Ishikawa (cell line): Measurements from ENCODE around the gene GHITM.

Experiments used
- CEBPB ChIP-seq: IDR thresholded peaks from 2 replicates; pipeline ENCODE4 v1.6.1; 2012
- CREB1 ChIP-seq: IDR thresholded peaks from 2 replicates; pipeline ENCODE4 v1.6.1; 2012; ENCODE audit warnings: low read depth
- EGR1 ChIP-seq: IDR thresholded peaks from 2 replicates; pipeline ENCODE4 v1.6.1; 2012
- EP300 ChIP-seq: IDR thresholded peaks from 2 replicates; pipeline ENCODE4 v1.6.1; 2012; ENCODE audit warnings: borderline replicate concordance
- FOXM1 ChIP-seq: IDR thresholded peaks from 2 replicates; pipeline ENCODE4 v1.6.1; 2012; ENCODE audit warnings: low read depth, borderline replicate concordance
- NFIC ChIP-seq: IDR thresholded peaks from 2 replicates; pipeline ENCODE4 v1.6.1; 2012
- RAD21 ChIP-seq: IDR thresholded peaks from 2 replicates; pipeline ENCODE4 v1.6.1; 2012; ENCODE audit warnings: low read depth
- TAF1 ChIP-seq: IDR thresholded peaks from 2 replicates; pipeline ENCODE4 v1.6.1; 2012; ENCODE audit warnings: low read depth, mild to moderate bottlenecking
- TCF12 ChIP-seq: IDR thresholded peaks from 2 replicates; pipeline ENCODE4 v1.6.1; 2012; ENCODE audit warnings: low read depth
- TEAD4 ChIP-seq: IDR thresholded peaks from 2 replicates; pipeline ENCODE4 v1.6.1; 2012
- YY1 ChIP-seq: IDR thresholded peaks from 2 replicates; pipeline ENCODE4 v1.6.1; 2012; ENCODE audit warnings: low read depth
- ZBTB7A ChIP-seq: IDR thresholded peaks from 2 replicates; pipeline ENCODE4 v1.6.1; 2012; ENCODE audit warnings: low read depth
- TF ChIP-seq, protein P1 (sequence below): IDR thresholded peaks from 2 replicates; pipeline ENCODE4 v1.6.1; 2012; ENCODE audit warnings: low read depth, mild to moderate bottlenecking
- TF ChIP-seq, protein P2 (sequence below): IDR thresholded peaks from 2 replicates; pipeline ENCODE4 v1.6.1; 2012
- TF ChIP-seq, protein P3 (sequence below): IDR thresholded peaks from 2 replicates; pipeline ENCODE4 v1.6.1; 2012

Gene GHITM

DNA sequence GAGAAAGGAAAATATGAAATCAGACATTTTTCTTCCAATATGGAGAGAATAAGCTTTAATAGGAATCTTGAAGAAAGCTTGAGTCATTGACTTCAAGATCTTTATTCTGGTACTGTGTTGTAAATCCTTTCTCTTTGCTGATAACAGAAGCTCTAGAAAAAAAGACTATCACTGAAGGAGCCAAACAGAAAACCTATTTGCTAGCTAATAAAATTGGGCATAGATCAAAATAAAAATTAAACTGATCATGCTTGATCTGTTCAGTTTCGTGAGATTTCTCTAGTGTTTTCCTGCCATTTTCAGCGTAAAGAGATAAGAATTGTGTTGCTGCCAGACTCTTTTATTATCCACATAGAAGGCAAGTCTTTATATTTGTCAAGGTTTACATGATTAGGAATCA lies 1.5 kb upstream of the GHITM start:
- TF ChIP-seq TEAD4 (no peak), TCF12 (no peak), ZBTB7A (no peak), RAD21 (no peak), TAF1 (no peak), EP300 (no peak), FOXM1 (no peak), EGR1 (no peak), CEBPB (no peak), NFIC (no peak), CREB1 (no peak), YY1 (no peak)
- TF ChIP-seq, protein P1, sequence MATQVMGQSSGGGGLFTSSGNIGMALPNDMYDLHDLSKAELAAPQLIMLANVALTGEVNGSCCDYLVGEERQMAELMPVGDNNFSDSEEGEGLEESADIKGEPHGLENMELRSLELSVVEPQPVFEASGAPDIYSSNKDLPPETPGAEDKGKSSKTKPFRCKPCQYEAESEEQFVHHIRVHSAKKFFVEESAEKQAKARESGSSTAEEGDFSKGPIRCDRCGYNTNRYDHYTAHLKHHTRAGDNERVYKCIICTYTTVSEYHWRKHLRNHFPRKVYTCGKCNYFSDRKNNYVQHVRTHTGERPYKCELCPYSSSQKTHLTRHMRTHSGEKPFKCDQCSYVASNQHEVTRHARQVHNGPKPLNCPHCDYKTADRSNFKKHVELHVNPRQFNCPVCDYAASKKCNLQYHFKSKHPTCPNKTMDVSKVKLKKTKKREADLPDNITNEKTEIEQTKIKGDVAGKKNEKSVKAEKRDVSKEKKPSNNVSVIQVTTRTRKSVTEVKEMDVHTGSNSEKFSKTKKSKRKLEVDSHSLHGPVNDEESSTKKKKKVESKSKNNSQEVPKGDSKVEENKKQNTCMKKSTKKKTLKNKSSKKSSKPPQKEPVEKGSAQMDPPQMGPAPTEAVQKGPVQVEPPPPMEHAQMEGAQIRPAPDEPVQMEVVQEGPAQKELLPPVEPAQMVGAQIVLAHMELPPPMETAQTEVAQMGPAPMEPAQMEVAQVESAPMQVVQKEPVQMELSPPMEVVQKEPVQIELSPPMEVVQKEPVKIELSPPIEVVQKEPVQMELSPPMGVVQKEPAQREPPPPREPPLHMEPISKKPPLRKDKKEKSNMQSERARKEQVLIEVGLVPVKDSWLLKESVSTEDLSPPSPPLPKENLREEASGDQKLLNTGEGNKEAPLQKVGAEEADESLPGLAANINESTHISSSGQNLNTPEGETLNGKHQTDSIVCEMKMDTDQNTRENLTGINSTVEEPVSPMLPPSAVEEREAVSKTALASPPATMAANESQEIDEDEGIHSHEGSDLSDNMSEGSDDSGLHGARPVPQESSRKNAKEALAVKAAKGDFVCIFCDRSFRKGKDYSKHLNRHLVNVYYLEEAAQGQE, result no peak
- TF ChIP-seq, protein P2, sequence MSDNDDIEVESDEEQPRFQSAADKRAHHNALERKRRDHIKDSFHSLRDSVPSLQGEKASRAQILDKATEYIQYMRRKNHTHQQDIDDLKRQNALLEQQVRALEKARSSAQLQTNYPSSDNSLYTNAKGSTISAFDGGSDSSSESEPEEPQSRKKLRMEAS, result no peak
- TF ChIP-seq, protein P3, sequence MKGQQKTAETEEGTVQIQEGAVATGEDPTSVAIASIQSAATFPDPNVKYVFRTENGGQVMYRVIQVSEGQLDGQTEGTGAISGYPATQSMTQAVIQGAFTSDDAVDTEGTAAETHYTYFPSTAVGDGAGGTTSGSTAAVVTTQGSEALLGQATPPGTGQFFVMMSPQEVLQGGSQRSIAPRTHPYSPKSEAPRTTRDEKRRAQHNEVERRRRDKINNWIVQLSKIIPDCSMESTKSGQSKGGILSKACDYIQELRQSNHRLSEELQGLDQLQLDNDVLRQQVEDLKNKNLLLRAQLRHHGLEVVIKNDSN, result no peak

DNA sequence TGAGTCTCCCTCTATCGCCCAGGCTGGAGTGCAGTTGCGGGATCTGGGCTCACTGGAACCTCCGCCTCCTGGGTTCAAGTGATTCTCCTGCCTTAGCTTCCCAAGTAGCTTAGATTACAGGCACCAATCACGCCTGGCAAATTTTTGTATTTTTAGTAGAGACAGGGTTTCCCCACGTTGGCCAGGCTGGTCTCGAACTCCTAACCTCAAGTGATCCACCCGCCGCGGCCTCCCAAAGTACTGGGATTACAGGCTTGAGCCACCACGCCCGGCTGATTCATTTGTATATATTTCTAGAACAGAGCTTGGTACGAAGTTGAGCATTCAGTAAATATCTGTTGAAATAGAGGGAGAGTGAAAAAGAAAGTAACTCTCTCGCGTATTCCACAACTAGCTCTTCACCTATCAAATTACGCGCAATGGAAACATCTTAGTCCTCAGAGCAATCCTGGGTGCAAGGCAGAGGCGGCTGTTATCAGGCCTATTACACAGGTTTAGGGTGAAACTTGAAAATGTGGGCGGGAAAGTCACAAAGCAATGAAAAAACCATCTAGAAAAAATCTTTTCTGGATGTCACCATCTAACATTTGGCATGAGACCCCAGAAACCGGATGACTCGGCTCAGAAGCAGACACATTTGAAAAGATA lies 707 bp upstream of the GHITM start:
- no peak for TF ChIP-seq FOXM1
- no peak for TF ChIP-seq EGR1

DNA sequence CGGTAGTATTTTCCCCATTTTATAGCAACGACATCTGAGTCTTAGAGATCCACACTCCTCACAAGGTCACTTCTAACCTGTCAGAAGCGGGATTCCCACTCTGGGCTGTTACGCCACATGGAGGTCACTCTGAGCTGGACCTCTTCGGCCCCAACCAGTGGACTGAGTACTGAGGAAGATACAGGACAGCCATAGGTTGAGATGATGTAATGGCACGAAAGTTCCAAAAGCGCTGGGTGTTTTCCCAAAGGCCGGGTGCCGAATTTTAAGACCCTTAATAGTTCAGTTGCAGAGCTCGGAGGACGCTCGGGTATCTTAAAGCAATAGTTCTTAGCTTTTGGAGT lies 699 bp downstream of the GHITM start:
- TF ChIP-seq CREB1 (no peak), ZBTB7A (no peak), NFIC (no peak), EGR1 (no peak), TCF12 (no peak), RAD21 (no peak), CEBPB (no peak), TAF1 (no peak), FOXM1 (no peak), EP300 (no peak), YY1 (no peak), TEAD4 (no peak)
- TF ChIP-seq, protein P3, result no peak
- TF ChIP-seq, protein P2, result no peak

DNA sequence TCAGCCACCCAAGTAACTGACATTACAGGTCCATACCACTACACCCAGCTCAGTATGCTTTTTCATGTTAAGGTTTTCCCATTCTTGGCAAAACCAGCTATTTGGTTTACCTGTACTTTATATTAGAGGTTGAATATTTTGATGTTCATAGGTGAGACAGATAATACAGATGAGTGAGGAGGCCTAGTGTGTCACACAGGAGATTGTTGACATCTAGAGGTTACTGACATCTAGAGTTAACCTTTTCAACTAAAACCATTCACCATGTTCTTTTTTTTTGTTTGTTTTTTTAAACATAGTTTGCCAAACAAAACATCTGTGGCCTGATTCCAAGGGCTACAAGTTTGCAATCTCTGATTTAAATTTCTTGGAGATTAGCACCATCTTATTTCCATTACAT lies 8.0 kb downstream of the GHITM start:
- TF ChIP-seq, protein P1, result no peak
- TF ChIP-seq TCF12 (no peak), EP300 (no peak), EGR1 (no peak), NFIC (no peak), FOXM1 (no peak)
- TF ChIP-seq, protein P2, result no peak

DNA sequence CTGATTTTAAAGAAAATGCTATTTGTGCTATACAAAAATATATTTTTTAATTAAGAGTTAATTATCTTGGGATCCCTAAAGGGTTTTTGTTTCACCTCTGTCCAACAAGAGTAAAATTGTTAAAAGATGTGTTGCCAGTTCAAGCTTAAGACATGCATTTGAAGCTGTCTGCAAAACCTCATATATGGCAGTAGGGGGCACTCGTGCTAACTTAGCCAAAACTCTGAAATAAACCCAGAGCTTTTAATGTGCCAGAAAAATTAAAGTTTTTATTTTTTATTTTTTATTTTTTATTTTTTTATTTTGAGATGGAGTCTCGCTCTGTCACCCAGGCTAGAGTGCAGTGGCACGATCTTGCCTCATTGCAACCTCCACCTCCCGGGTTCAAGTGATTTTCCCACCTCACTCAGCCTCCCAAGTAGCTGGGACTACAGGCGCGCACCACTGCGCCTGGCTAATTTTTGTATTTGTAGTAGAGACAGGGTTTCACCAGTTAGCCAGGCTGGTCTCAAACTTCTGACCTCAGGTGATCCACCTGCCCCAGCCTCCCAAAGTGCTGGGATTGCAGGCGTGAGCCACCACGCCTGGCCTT lies 8.8 kb downstream of the GHITM start:
- peak; percentile 37 for TF ChIP-seq RAD21

DNA sequence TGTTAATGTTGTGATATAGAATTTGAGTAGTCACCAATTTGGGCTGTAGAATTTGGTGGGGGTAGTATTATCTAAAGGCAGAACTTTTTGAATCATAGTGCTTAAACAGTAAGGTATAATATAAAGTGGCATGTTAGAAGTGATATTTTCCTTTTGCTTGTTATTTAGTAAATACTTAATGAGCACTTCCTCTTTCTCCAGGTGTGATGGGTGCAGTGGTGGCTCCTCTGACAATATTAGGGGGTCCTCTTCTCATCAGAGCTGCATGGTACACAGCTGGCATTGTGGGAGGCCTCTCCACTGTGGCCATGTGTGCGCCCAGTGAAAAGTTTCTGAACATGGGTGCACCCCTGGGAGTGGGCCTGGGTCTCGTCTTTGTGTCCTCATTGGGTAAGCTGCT lies 10.5 kb downstream of the GHITM start:
- no peak for TF ChIP-seq ZBTB7A
- TF ChIP-seq, protein P2, result no peak
- no peak for TF ChIP-seq TAF1
- TF ChIP-seq, protein P3, result no peak
- no peak for TF ChIP-seq EP300
- TF ChIP-seq, protein P1, result no peak
- TF ChIP-seq EGR1, result no peak
- no peak for TF ChIP-seq TCF12
- no peak for TF ChIP-seq RAD21
- no peak for TF ChIP-seq CEBPB
- no peak for TF ChIP-seq NFIC
- no peak for TF ChIP-seq YY1
- no peak for TF ChIP-seq TEAD4
- TF ChIP-seq FOXM1, result no peak
- TF ChIP-seq CREB1, result no peak
